Activated CD4-positive, alpha-beta T cell treated with anti-CD3 and anti-CD28 coated beads for 24 hours (primary cell): Measurements from ENCODE around the gene APC.
A peak's percentile ranks its signal among the peaks of the same experiment; 100 is the strongest.

Source experiments
- DNase-seq, 2 donors: peaks; one replicate each; pipeline ENCODE4 v3.0.0-alpha.2; 2020; ENCODE audit warnings: low read depth in 2 of 2

The APC gene

DNA sequence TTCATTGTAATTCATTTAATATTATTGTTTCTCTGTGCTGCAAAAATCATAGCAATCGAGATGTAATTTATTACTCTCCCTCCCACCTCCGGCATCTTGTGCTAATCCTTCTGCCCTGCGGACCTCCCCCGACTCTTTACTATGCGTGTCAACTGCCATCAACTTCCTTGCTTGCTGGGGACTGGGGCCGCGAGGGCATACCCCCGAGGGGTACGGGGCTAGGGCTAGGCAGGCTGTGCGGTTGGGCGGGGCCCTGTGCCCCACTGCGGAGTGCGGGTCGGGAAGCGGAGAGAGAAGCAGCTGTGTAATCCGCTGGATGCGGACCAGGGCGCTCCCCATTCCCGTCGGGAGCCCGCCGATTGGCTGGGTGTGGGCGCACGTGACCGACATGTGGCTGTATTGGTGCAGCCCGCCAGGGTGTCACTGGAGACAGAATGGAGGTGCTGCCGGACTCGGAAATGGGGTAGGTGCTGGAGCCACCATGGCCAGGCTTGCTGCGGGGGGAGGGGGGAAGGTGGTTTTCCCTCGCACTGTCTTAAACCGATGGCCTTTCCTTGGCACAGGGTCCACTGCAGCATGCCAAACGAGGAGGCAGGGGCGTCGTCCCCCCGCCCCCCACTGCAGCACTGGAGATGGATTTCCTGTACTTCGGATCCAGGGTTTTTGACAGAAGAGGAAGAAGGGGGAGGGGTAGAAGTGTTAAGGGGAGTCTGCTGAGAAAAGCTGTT lies at the start of gene APC:
TSS of gene APC (plus strand) at position 423 of the 728 bp plus-strand sequence. CDS start 17,006 bp downstream, outside the sequence.
- DNase-seq: peak; percentile 64 to 80

GRCh38 chr5:112689155-112689909 lies 48.4 kb upstream of the APC start:
- no peak for DNase-seq

DNA sequence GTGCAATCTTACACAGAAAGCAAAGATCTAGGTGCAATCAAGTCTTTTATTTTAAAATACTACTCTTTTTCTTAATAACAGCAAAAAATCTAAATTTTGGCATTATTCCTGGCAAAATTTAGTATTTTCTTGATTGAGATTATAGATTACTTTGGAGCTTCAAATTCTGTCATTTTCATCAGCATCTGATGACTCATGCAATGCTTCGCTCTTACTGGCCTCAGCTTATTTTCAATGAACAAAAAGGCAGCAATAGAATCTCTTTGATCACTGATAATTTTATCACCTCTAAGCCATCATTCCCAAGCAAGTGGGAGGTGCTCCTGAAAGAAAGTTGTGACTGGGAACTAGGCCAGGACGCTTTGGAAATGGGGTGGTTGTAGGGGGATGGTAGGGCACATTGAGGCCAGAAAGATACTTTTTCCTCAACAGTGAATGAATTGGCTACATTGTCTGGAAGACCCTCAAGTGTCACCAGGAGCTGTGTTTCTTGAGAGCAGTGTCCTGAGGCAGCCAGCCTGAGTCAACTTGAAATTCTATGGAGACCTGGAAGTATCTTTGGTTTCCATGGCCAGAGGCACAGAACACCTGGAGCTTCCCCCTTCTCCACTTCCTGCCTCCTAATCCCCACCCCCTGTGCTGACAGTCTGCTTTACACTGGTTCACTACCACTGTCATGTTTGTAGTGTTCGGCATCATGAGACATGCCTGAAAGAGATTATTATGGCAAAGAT lies 46.9 kb upstream of the APC start:
- no peak for DNase-seq

- no peak for DNase-seq
These were observed 46.4 kb upstream of the APC start for GRCh38 chr5:112691339-112691680.

- no peak for DNase-seq
These were observed 45.9 kb upstream of the APC start for GRCh38 chr5:112691758-112692157.

DNA sequence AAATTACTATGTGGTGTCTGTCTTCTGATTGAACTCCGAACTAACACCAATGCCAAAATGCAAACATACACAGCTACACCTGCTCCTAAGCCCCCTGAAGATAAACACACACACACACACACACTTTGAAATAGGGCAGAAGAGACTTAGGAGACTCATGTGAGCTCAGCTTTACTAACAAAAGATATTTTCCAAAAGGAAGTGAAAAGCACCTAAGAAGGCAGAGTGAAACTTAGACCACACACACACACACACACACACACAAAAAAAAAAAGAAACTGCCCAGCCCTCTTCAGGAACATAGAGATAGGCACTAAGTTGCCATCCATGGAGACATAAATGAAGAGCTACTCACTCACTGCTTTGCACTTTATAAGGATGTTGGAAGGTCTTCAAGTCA lies 45.2 kb upstream of the APC start:
- DNase-seq: no peak

DNA sequence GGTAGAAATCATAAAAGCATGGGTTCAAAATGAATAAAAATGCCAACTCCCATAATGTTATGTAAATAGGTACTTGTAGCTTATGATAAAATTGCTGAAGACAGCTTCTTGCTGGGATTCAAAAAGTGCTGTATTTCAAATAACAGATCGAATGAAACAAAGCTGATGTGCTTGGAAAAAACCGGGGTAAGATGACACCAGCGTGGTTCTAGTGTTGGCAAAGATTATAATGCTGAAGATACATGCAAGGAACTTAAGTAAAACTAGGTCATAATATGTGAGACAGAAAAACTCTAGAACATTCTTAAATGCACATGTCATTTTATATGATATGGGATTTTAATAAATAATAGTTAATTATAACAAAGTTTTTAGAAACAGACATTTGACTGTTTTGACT lies 44.4 kb upstream of the APC start:
- DNase-seq: no peak

DNA sequence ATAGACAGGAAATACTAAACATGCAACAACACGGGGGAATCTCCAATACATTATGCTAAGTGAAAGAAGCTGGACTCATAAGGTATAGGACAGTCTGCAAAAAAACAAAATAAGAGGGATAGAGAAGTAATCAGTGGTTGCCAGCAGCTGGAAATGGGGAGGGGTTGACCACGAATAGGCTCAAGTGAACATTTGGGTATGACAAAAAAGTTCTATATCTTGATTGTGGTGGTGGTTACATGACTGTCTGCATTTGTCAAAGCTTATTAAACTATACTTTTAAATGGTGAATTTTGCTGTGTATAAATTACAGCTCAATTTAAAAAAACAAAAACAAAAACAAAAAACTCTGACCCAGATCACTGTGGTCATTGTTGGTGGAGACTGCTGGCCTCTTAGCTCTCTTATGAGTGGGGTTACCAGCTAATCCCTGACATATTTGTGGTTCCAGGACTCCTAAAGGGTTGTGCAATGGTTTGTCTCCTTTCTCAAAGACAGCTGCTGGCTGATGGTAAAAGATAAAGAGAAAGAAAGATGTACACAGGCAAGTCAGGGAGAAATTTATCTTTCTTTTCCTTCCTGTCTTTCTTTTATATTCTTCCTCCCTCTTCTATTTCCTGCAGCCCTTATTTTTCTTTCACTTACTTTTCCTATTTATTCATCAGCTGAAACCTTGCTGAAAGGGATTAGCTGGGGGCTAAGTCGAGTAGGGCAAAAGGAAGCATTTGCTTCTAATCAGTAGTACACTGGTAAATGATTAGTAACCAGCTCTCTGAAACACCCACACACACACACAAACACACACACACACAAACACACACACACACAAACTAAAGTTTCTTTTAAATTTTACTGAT lies 42.6 kb upstream of the APC start:
- no peak for DNase-seq

- no peak for DNase-seq
These were observed 40.9 kb upstream of the APC start for GRCh38 chr5:112696786-112697185.

GRCh38 chr5:112697322-112697721 lies 40.4 kb upstream of the APC start:
- no peak for DNase-seq

GRCh38 chr5:112697833-112698232 lies 39.9 kb upstream of the APC start:
- no peak for DNase-seq

DNA sequence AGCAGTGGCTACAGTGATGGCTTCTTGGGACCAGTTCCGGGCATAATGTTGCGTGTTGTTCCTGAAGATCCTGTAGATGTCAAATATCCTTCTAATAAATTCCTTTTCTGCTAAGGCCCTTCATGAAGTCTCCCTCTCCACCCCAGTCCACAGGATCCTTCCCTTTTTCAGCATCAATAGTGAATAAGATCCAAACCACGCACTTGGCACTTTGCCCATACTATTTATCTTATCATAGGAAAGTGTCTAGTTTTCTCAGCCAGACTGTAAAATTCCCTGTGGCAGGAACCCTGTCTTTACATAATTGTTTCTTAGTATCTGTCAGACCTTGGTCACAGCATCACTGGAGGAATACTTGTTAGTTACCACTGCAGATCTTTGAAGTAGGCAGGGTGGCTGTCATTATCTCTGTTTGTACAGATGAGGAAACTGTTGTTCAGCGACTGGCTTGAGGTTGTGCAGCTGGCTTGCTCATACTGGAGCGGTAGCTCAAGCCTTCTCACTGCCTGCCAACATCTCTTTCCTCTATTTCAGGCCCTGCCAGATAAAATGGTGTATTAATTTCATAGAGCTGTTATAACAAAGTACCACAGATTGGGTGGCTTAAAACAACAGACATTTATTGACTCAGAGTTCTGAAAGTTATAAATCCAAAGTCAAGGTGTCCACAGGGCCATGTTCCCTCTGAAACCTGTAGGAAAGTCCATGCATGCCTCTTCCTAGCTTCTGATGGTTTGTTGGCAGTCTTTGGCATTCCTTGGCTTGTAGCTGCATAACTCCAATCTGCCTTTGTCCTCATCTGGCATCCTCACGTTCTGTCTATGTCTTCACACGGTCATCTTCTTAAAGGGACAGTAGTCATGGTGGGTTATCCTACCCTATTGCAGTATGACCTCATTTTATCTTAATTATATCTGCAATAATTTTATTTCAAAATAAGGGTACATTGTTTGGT lies 33.5 kb upstream of the APC start:
- no peak for DNase-seq

GRCh38 chr5:112706446-112707016 lies 31.2 kb upstream of the APC start:
- no peak for DNase-seq

GRCh38 chr5:112707187-112708102 lies 30.2 kb upstream of the APC start:
- DNase-seq: peak; percentile 93 to 94

GRCh38 chr5:112708103-112708622 lies 29.5 kb upstream of the APC start:
- no peak for DNase-seq

- no peak for DNase-seq
These were observed 28.3 kb upstream of the APC start for GRCh38 chr5:112709416-112709815.

DNA sequence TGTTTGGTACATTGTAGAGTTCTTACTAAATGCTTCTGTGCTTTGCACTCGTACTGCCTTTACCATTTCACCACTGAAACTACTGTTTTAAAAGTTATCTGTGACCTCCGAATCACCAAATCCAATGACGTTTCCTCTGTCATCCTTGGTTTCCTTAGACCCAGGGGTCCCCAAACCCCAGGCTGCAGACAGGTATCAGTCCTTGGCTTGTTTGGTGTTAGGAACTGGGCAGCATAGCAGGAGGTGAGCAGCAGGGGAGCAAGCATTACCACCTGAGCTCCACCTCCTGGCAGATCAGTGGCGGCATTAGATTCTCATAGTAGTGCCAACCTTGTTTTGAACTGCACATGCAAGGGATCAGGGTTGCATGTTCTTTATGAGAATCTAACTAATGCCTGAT lies 26.8 kb upstream of the APC start:
- DNase-seq: no peak

- DNase-seq: no peak
These were observed 26.2 kb upstream of the APC start for GRCh38 chr5:112711436-112711835.

GRCh38 chr5:112713206-112713605 lies 24.5 kb upstream of the APC start:
- DNase-seq: no peak
